IMR-90 (cell line): Measurements from ENCODE around the gene FAM83G. TPM values are rescaled to one million over a fixed set of nuclear protein-coding genes. Genes with fewer than 3 reads are reported as not detected.

Source experiments
- ATAC-seq: fragments of 200-7000 bp; cut with Tn5 transposase; 2 replicates; pipeline ENCODE4 v1.9.1; 2020; ENCODE audit warnings: low read depth, mild to moderate bottlenecking, moderate library complexity
- BruUV-seq: library from RNA; stranded (reverse); fragments of 400-500 nt; replicated peaks from 2 replicates; lab custom pipeline; 2021; lab: Mats Ljungman, UMichigan
- CTCF ChIA-PET: fragments of 300-600 bp; formaldehyde crosslinking; extraction: SDS; loops from one replicate; lab custom pipeline; 2021; ENCODE audit warnings: antibody characterized with exemption; lab: Yijun Ruan, JAX
- POLR2A ChIA-PET: fragments of 300-600 bp; sonication (Branson Sonifier 250); formaldehyde crosslinking; loops from one replicate; lab custom pipeline; 2022; ENCODE audit warnings: antibody characterized with exemption; ENCODE audit not compliant: unreplicated experiment; lab: Charles Lee
- DNase-seq: peaks from one replicate; pipeline ENCODE4 v3.0.0; 2013
- H2AFZ ChIP-seq: replicated peaks from 2 replicates; pipeline ENCODE3; 2013; ENCODE audit warnings: low read length, mild to moderate bottlenecking; ENCODE audit not compliant: poor library complexity
- H2AK5ac ChIP-seq: 2 replicates; pipeline ENCODE4 v1.6.1; 2013; ENCODE audit warnings: low read depth, low read length, inconsistent platforms
- H2AK9ac ChIP-seq: replicated peaks from 2 replicates; pipeline ENCODE3; 2013; ENCODE audit warnings: mild to moderate bottlenecking, low read depth, low read length, moderate library complexity; ENCODE audit not compliant: poor library complexity
- H2BK120ac ChIP-seq: 2 replicates; pipeline ENCODE4 v1.6.1; 2013; ENCODE audit warnings: low read depth, low read length, inconsistent platforms
- H2BK15ac ChIP-seq: 3 replicates; pipeline ENCODE4 v1.6.1; 2013; ENCODE audit warnings: low read depth, low read length, inconsistent platforms
- H2BK20ac ChIP-seq: 2 replicates; pipeline ENCODE4 v1.6.1; 2013; ENCODE audit warnings: low read depth, mild to moderate bottlenecking, inconsistent platforms, low read length, moderate library complexity
- H2BK5ac ChIP-seq: 2 replicates; pipeline ENCODE4 v1.6.1; 2013; ENCODE audit warnings: mild to moderate bottlenecking, low read depth, low read length, inconsistent platforms; ENCODE audit not compliant: poor library complexity, severe bottlenecking
- H3K14ac ChIP-seq: replicated peaks from 2 replicates; pipeline ENCODE4 v1.6.1; 2013; ENCODE audit warnings: low read depth, low read length, inconsistent platforms
- H3K18ac ChIP-seq: 2 replicates; pipeline ENCODE4 v1.6.1; 2013; ENCODE audit warnings: low read depth, low read length, control low read depth
- H3K23ac ChIP-seq: 2 replicates; pipeline ENCODE4 v1.6.1; 2013; ENCODE audit warnings: low read depth, low read length, inconsistent platforms
- H3K27ac ChIP-seq: 2 replicates; pipeline ENCODE4 v1.5.1; 2013; ENCODE audit warnings: mild to moderate bottlenecking, control low read depth, low read length; ENCODE audit not compliant: insufficient read depth
- H3K27me3 ChIP-seq: 2 replicates; pipeline ENCODE4 v1.6.1; 2013; ENCODE audit warnings: low read length; ENCODE audit not compliant: control insufficient read depth, insufficient read depth
- H3K36me3 ChIP-seq: 2 replicates; pipeline ENCODE4 v1.6.1; 2013; ENCODE audit warnings: low read length, mixed read lengths; ENCODE audit not compliant: control insufficient read depth, insufficient read depth
- H3K4ac ChIP-seq: 2 replicates; pipeline ENCODE4 v1.6.1; 2013; ENCODE audit warnings: low read depth, low read length, inconsistent platforms
- H3K4me1 ChIP-seq: 2 replicates; pipeline ENCODE4 v1.6.1; 2013; ENCODE audit warnings: low read length, mixed read lengths; ENCODE audit not compliant: control insufficient read depth, insufficient read depth
- H3K4me2 ChIP-seq: 2 replicates; pipeline ENCODE4 v1.6.1; 2013; ENCODE audit warnings: low read depth, mild to moderate bottlenecking, control low read depth, low read length, moderate library complexity
- H3K4me3 ChIP-seq: 2 replicates; pipeline ENCODE4 v1.5.1; 2013; ENCODE audit warnings: low read depth, mild to moderate bottlenecking, control low read depth, low read length, moderate library complexity; ENCODE audit not compliant: insufficient read depth
- H3K56ac ChIP-seq: 2 replicates; pipeline ENCODE4 v1.6.1; 2013; ENCODE audit warnings: low read length, inconsistent platforms; ENCODE audit not compliant: insufficient read depth; ENCODE audit errors: extremely low read depth
- H3K79me1 ChIP-seq, 2 experiments: 2 replicates each; pipeline ENCODE4 v1.6.1; 2013; ENCODE audit warnings: low read length in 2 of 2, inconsistent platforms in 1 of 2, low read depth in 1 of 2
- H3K9ac ChIP-seq: 2 replicates; pipeline ENCODE4 v1.6.1; 2013; ENCODE audit warnings: low read depth, low read length, control low read depth
- H3K9me1 ChIP-seq: 2 replicates; pipeline ENCODE4 v1.6.1; 2013; ENCODE audit warnings: low read length, inconsistent platforms; ENCODE audit not compliant: insufficient read depth
- H3K9me3 ChIP-seq: 2 replicates; pipeline ENCODE4 v1.6.1; 2013; ENCODE audit warnings: low read length; ENCODE audit not compliant: control insufficient read depth, insufficient read depth
- H4K20me1 ChIP-seq: 2 replicates; pipeline ENCODE4 v1.6.1; 2013; ENCODE audit warnings: low read length, inconsistent platforms; ENCODE audit not compliant: insufficient read depth
- H4K5ac ChIP-seq: 2 replicates; pipeline ENCODE4 v1.6.1; 2013; ENCODE audit warnings: mild to moderate bottlenecking, low read depth, low read length, control low read depth
- H4K8ac ChIP-seq, 2 experiments: 2 replicates each; pipeline ENCODE4 v1.6.1; 2013; ENCODE audit warnings: low read depth in 2 of 2, low read length in 2 of 2, control low read depth in 1 of 2, inconsistent platforms in 1 of 2
- H4K91ac ChIP-seq: 2 replicates; pipeline ENCODE4 v1.6.1; 2013; ENCODE audit warnings: low read depth, low read length, inconsistent platforms; ENCODE audit not compliant: insufficient read depth
- FOS ChIP-seq: fragments of 150-350 bp; IDR thresholded peaks from 2 replicates; pipeline ENCODE4 v1.6.1; 2016; ENCODE audit warnings: low read depth, low read length
- MAZ ChIP-seq: IDR thresholded peaks from 2 replicates; pipeline ENCODE4 v1.6.1; 2012; ENCODE audit warnings: low read depth, mild to moderate bottlenecking, low read length, improper control_type of control experiment, moderate library complexity, borderline replicate concordance
- MXI1 ChIP-seq: IDR thresholded peaks from 2 replicates; pipeline ENCODE4 v1.6.1; 2012; ENCODE audit warnings: low read depth, mild to moderate bottlenecking, low read length, moderate library complexity, borderline replicate concordance
- NFE2L2 ChIP-seq: fragments of 150-350 bp; IDR thresholded peaks from 2 replicates; pipeline ENCODE4 v1.6.1; 2016; ENCODE audit warnings: low read depth, mild to moderate bottlenecking, low read length
- POLR2A ChIP-seq: IDR thresholded peaks from 2 replicates; pipeline ENCODE4 v1.6.1; 2012; ENCODE audit warnings: mild to moderate bottlenecking, low read depth, low read length
- RCOR1 ChIP-seq: IDR thresholded peaks from 2 replicates; pipeline ENCODE4 v1.6.1; 2012; ENCODE audit warnings: mild to moderate bottlenecking, low read length, improper control_type of control experiment; ENCODE audit not compliant: insufficient replicate concordance
- WGBS, 2 experiments: methylation state at CpG; one replicate each; pipeline versions ENCODE4 v1.1.5 to v1.1.7; 2013; ENCODE audit warnings: missing lambda C conversion rate in 2 of 2; ENCODE audit not compliant: insufficient read length in 1 of 2; ENCODE audit errors: extremely low coverage in 2 of 2; 5-methylcytosine and 5-hydroxymethylcytosine counted together
- dilution Hi-C: fragments of 300-500 bp; cut with HindIII; formaldehyde crosslinking; loops from one replicate; pipeline ENCODE4 v1.14.3; 2018; ENCODE audit warnings: low sequenced_read_pairs; ENCODE audit not compliant: unreplicated experiment
- in situ Hi-C: fragments of 300-500 bp; cut with MboI; formaldehyde crosslinking; loops from 3 replicates; pipeline ENCODE4 v1.14.3; 2019; ENCODE audit warnings: low sequenced_read_pairs, inconsistent platforms, mixed read lengths
- intact Hi-C: fragments of 100-400 bp; cut with micrococcal nuclease; formaldehyde crosslinking; loops from 2 replicates; pipeline ENCODE4 v1.10.0; 2022
- polyA plus RNA-seq, 3 experiments: library from polyadenylated mRNA; depleted of rRNA; stranded (reverse); fragments of >200 nt; gene quantifications; 2 replicates each; pipeline ENCODE4 v1.2.3, GENCODE V29; 2012; ENCODE audit warnings: low replicate concordance in 1 of 3
- total RNA-seq: library from RNA; depleted of rRNA; stranded (reverse); fragments of >200 nt; gene quantifications from 2 replicates; pipeline ENCODE4 v1.2.3, GENCODE V29; 2012

Gene FAM83G
- total and polyA plus RNA-seq, 2 of the 4 experiments (the other 2 are of a cell fraction): 9.5 to 12.6 TPM

DNA sequence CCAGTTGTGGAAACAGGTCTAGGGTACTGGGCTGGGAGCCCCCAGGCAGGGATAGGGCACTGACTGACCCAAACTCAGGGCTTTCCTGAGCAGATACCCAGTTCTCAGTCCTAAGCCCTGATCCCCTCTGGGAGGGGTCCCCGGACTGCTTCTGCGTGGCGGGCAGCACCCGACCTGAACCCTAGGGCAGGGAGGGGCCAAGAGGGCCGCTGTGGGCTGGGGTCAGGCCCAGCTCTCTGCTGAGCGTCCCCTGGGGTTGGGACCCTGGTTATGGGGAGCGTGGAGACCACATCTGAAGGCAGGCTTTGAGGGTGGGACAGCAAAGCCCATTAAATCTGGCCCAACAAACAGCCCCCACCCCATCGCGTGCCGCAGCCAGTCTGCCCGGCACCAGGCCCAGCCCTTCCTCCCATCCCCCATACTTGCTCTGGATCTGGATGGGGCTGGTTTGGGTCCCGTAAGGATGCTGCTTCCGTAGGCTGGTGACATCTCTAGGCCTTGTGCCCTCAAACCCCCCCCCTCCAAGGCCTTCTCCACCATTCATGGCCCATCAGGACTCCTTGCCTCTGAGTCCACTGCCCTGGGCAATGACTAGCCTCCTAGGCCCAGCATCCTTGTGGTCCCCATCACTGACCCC, 691 bp upstream of the FAM83G start (continued):
- no peak for TF ChIP-seq FOS
- no peak for TF ChIP-seq POLR2A

DNA sequence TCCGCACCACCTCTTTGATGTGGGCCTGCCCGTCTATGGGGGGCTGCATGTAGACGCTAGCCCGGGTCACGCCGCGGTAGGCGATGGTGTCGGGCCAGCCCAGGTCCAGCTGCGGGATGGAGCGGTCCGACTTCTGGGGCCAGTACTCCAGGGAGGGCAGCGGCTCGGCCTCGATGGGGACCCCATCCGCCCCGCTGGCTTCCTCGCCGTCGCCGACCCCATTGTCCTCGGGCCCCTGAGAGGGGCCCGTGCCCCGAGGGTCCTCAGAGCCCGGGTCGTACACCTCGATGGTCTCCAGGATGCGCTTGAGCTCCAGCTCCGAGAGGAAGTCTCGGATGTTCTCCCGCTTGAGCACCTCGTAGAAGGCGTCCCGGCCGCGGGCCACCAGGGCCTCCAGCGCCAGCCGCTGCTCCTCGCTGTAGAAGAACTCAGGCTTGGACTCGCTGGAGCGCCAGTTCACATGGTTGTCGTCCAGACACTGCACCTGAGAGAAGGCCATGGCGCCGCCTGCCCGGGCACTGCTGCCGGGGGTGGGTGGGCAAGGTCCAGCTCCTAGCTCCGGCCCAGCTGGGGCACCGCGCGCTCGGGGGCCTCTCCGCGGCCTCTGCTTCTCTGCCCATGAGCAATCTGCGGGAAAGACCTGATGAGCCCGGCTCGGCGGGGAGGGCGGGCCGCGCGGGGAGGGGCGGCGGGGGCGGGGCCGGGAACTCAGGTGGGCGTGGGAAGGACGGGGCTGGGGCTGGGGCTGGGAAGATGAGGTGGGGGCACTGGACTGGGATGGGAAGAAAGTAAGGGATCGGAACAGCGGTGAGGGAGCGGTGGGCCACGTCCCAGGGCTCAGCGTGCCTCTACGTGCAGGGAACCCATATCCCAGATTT, 782 bp downstream of the FAM83G start:
- intact Hi-C loops: loop anchor here (2.0 kb wide), 1 partner anchor 43 kb away; no protein-coding TSS in a partner anchor
- Histone ChIP-seq H2AK9ac (peak overlapping the region; percentile 98), H2BK15ac (peak overlapping the region; percentile 3; the same call in 1 of the 3 replicates), H3K4me2 (peak overlapping the region; percentile 91), H3K4ac (peak overlapping the region; percentile 68), H3K27me3 (no peaks in the 10 kb centered on the region), H3K36me3 (peaks cover 2% of the 10 kb centered on the region; the same call in 1 of the 2 replicates), H4K5ac (peak overlapping the region; percentile 76), H2AK5ac (peak overlapping the region; percentile 89), H3K9me1 (peaks cover 13% of the 10 kb centered on the region; the same call in 1 of the 2 replicates), H3K18ac (peak overlapping the region; percentile 57), H4K8ac (peak overlapping the region; percentile 79 to 83), H3K9ac (peak overlapping the region; percentile 82), H3K79me1 (peaks cover 18 to 56% of the 10 kb centered on the region in 2 experiments; a peak in 3 of 4 replicates), H3K4me3 (peak overlapping the region; percentile 71), H2BK20ac (no peak overlapping the region; the same call in 1 of the 2 replicates), H4K91ac (peak overlapping the region; percentile 51; the same call in 1 of the 2 replicates), H2AFZ (peak overlapping the region; percentile 96), H3K56ac (peak overlapping the region; percentile 5; the same call in 1 of the 2 replicates), H4K20me1 (peaks cover 35% of the 10 kb centered on the region), H3K27ac (peak overlapping the region; percentile 73), H3K4me1 (peaks cover 31% of the 10 kb centered on the region), H2BK5ac (peak overlapping the region; percentile 54), H3K9me3 (no peaks in the 10 kb centered on the region), H2BK120ac (no peak overlapping the region), H3K23ac (peak overlapping the region; percentile 25; the same call in 1 of the 2 replicates), H3K14ac (peak overlapping the region; percentile 50)
- dilution Hi-C loops: no loop called here
- DNase-seq (peak; percentile 15), ATAC-seq (peak; percentile 40)
- 23% methylated on average over 37 of the region's 73 CpGs; no CpG with 5 or more reads in 1 of the 2 experiments for WGBS, 2 experiments
- ChIA-PET POLR2A (no interaction called here), CTCF (no interaction called here)
- TSS peak; percentile 71 for BruUV-seq
- TF ChIP-seq POLR2A (peak; percentile 74), RCOR1 (no peak), MXI1 (0 out of 2 replicates have a peak, but pooled peaks have one; percentile 16), NFE2L2 (no peak), MAZ (0 out of 2 replicates have a peak, but pooled peaks have one; percentile 16)
- in situ Hi-C loops: no loop called here
